Measurements from ENCODE around the gene IFNL3. TPM values are rescaled to one million over a fixed set of nuclear protein-coding genes. Genes with fewer than 3 reads are reported as not detected.

IFNL3 gene
- total and polyA plus RNA-seq, 7 donors = 0.22 TPM; not detected in 6

GRCh38 chr19:39194832-39195542 is 49.8 kb downstream of the IFNL3 start:
- H3K27ac ChIP-seq = no peak overlapping the region
- H3K36me3 ChIP-seq = no peaks in the 10 kb centered on the region
- peaks cover 19 to 51% (median 47%) of the 10 kb centered on the region in 3 donors for H3K27me3 ChIP-seq
- H3K9me3 ChIP-seq = no peaks in the 10 kb centered on the region
- TF ChIP-seq CTCF (IDR thresholded peaks at IDR 0.05) (no peak), POLR2A (IDR thresholded peaks at IDR 0.05) (no peak), POLR2AphosphoS5 (IDR thresholded peaks at IDR 0.05) (no peak), EP300 (IDR thresholded peaks at IDR 0.05) (no peak)
- intact Hi-C loops (cut with DNase I) = no loop called here
- no peak overlapping the region for H3K4me3 ChIP-seq
- WGBS, 2 donors = 40 to 54% methylated on average over 9 of the region's 9 CpGs
- no peak for DNase-seq
- peaks cover 0 to 6% (median 6%) of the 10 kb centered on the region in 4 donors for H3K4me1 ChIP-seq

GRCh38 chr19:39193803-39194202 is 51.0 kb downstream of the IFNL3 start:
- intact Hi-C loops (cut with DNase I) = no loop called here
- Histone ChIP-seq H3K4me3 (no peak overlapping the region), H3K27ac (no peak overlapping the region), H3K36me3 (no peaks in the 10 kb centered on the region), H3K9me3 (no peaks in the 10 kb centered on the region), H3K4me1 (peaks cover 0 to 6% (median 6%) of the 10 kb centered on the region in 4 donors), H3K27me3 (peaks cover 19 to 46% (median 38%) of the 10 kb centered on the region in 3 donors)
- 8 to 53% methylated on average over 8 of the region's 8 CpGs for WGBS, 2 donors
- no peak for TF ChIP-seq CTCF (IDR thresholded peaks at IDR 0.05)
- no peak for TF ChIP-seq POLR2AphosphoS5 (IDR thresholded peaks at IDR 0.05)
- no peak for TF ChIP-seq POLR2A (IDR thresholded peaks at IDR 0.05)
- no peak for TF ChIP-seq EP300 (IDR thresholded peaks at IDR 0.05)
- DNase-seq = no peak

Other genes starting within 250 kb of the IFNL3 start
- gene FBXO27, start 212.5 kb downstream of the IFNL3 start, total RNA-seq = 10 to 100 TPM in 1 of 4 donors, 1 to 10 TPM in 3; 3.0 to 17.7 (median 3.7) TPM
- 1 to 10 TPM in 2 of 3 donors, under 1 TPM in 1; 0.23 to 1.3 (median 1.2) TPM for gene FBXO27, start 212.5 kb downstream of the IFNL3 start, polyA plus RNA-seq
- not detected for gene ACP7, start 160.6 kb downstream of the IFNL3 start, total RNA-seq
- gene ACP7, start 160.6 kb downstream of the IFNL3 start, polyA plus RNA-seq = not detected
- 10 to 100 TPM in 2 of 4 donors, 1 to 10 TPM in 2; 6.2 to 27.1 (median 9.3) TPM for gene PAK4, start 119.2 kb downstream of the IFNL3 start, total RNA-seq
- gene PAK4, start 119.2 kb downstream of the IFNL3 start, polyA plus RNA-seq = 10 to 100 TPM; 42.1 to 62.0 (median 45.0) TPM
- gene NCCRP1, start 48.0 kb downstream of the IFNL3 start, total RNA-seq = under 1 TPM in 1 of 4 donors, not detected in 3; 0.41 TPM
- under 1 TPM in 2 of 3 donors, not detected in 1; 0.52 to 0.60 TPM for gene NCCRP1, start 48.0 kb downstream of the IFNL3 start, polyA plus RNA-seq
- gene SYCN, start 40.7 kb downstream of the IFNL3 start, total RNA-seq = not detected
- gene SYCN, start 40.7 kb downstream of the IFNL3 start, polyA plus RNA-seq = not detected
- gene IFNL4, start 3.9 kb upstream of the IFNL3 start, total RNA-seq = not detected
- gene IFNL4, start 3.9 kb upstream of the IFNL3 start, polyA plus RNA-seq = not detected
- gene IFNL2, start 23.4 kb upstream of the IFNL3 start, total RNA-seq = not detected
- gene IFNL2, start 23.4 kb upstream of the IFNL3 start, polyA plus RNA-seq = not detected
- not detected for gene IFNL1, start 51.4 kb upstream of the IFNL3 start, total RNA-seq
- under 1 TPM in 1 of 3 donors, not detected in 2; 0.09 TPM for gene IFNL1, start 51.4 kb upstream of the IFNL3 start, polyA plus RNA-seq
- gene LRFN1, start 75.9 kb upstream of the IFNL3 start, total RNA-seq = 1 to 10 TPM in 3 of 4 donors, under 1 TPM in 1; 0.82 to 1.8 (median 1.2) TPM
- 1 to 10 TPM in 1 of 3 donors, under 1 TPM in 2; under 0.01 to 1.0 (median 0.23) TPM for gene LRFN1, start 75.9 kb upstream of the IFNL3 start, polyA plus RNA-seq
- gene GMFG, start 91.0 kb upstream of the IFNL3 start, total RNA-seq = 10 to 100 TPM in 1 of 4 donors, 1 to 10 TPM in 3; 5.3 to 23.1 (median 8.6) TPM
- gene GMFG, start 91.0 kb upstream of the IFNL3 start, polyA plus RNA-seq = 10 to 100 TPM; 37.2 to 98.6 (median 56.5) TPM
- gene SAMD4B, start 97.4 kb upstream of the IFNL3 start, total RNA-seq = 10 to 100 TPM; 37.8 to 83.6 (median 65.4) TPM
- 10 to 100 TPM; 28.4 to 79.4 (median 38.4) TPM for gene SAMD4B, start 97.4 kb upstream of the IFNL3 start, polyA plus RNA-seq
- 10 to 100 TPM; 37.5 to 51.8 (median 43.5) TPM for gene PAF1, start 146.1 kb upstream of the IFNL3 start, total RNA-seq
- gene PAF1, start 146.1 kb upstream of the IFNL3 start, polyA plus RNA-seq = 10 to 100 TPM; 28.2 to 40.5 (median 37.2) TPM
- 10 to 100 TPM; 25.2 to 44.6 (median 33.7) TPM for gene MED29, start 146.4 kb upstream of the IFNL3 start, total RNA-seq
- 10 to 100 TPM; 22.8 to 33.5 (median 31.0) TPM for gene MED29, start 146.4 kb upstream of the IFNL3 start, polyA plus RNA-seq
- gene ZFP36, start 161.8 kb upstream of the IFNL3 start, total RNA-seq = 100 to 1,000 TPM in 3 of 4 donors, 10 to 100 TPM in 1; 78.1 to 320 (median 190) TPM
- gene ZFP36, start 161.8 kb upstream of the IFNL3 start, polyA plus RNA-seq = 100 to 1,000 TPM; 112 to 298 (median 228) TPM
- 10 to 100 TPM in 3 of 4 donors, 1 to 10 TPM in 1; 8.2 to 28.8 (median 12.5) TPM for gene PLEKHG2, start 167.7 kb upstream of the IFNL3 start, total RNA-seq
- gene PLEKHG2, start 167.7 kb upstream of the IFNL3 start, polyA plus RNA-seq = 10 to 100 TPM in 1 of 3 donors, under 1 TPM in 2; 0.60 to 14.9 (median 0.69) TPM
- gene RPS16, start 190.9 kb upstream of the IFNL3 start, total RNA-seq = 1,000 to 10,000 TPM; 1,648 to 4,043 (median 3,423) TPM
- gene RPS16, start 190.9 kb upstream of the IFNL3 start, polyA plus RNA-seq = 1,000 to 10,000 TPM; 2,119 to 4,564 (median 2,918) TPM
- gene SUPT5H, start 200.6 kb upstream of the IFNL3 start, total RNA-seq = 100 to 1,000 TPM in 2 of 4 donors, 10 to 100 TPM in 2; 72.1 to 104 (median 89.1) TPM
- gene SUPT5H, start 200.6 kb upstream of the IFNL3 start, polyA plus RNA-seq = 100 to 1,000 TPM in 1 of 3 donors, 10 to 100 TPM in 2; 52.3 to 112 (median 67.5) TPM
- gene TIMM50, start 235.8 kb upstream of the IFNL3 start, total RNA-seq = 10 to 100 TPM; 42.1 to 54.4 (median 46.8) TPM
- 10 to 100 TPM; 26.4 to 54.9 (median 37.9) TPM for gene TIMM50, start 235.8 kb upstream of the IFNL3 start, polyA plus RNA-seq

Data from sigmoid colon (tissue), 7 donors.